Suprapubic skin (tissue), 3 donors: Measurements from ENCODE around the gene CDY2B.
"Not testable (repeated sequence)": the region's sequence is repeated elsewhere in the genome, so short reads cannot be mapped to it uniquely, and the experiment has no call there.

ENCODE experiments used
- CTCF ChIP-seq, 2 donors: fragments of 200-600 bp in 1 of 2; fragments of 450-650 bp in 1 of 2; sonication (generic) in 1 of 2; IDR thresholded peaks; one replicate each; pipeline ENCODE4 v1.5.1; 2016 to 2019; ENCODE audit warnings: antibody characterized with exemption in 2 of 2, mild to moderate bottlenecking in 1 of 2, moderate library complexity in 1 of 2
- POLR2AphosphoS5 ChIP-seq, 3 donors: sonication (generic); formaldehyde crosslinking; IDR thresholded peaks; one replicate each; pipeline ENCODE4 v1.6.1; 2017; ENCODE audit warnings: antibody characterized with exemption in 3 of 3

- TF ChIP-seq CTCF, POLR2AphosphoS5 (IDR thresholded peaks at IDR 0.05): not testable (repeated sequence)
Observed at GRCh38 chrY:17856508-17856907, 23.5 kb downstream of the CDY2B start.
